Activated B cell treated with CpG ODN at 0.5 μM for 24 hours (primary cell): Measurements from ENCODE around the gene TBC1D23. TPM values are rescaled to one million over a fixed set of nuclear protein-coding genes. Genes with fewer than 3 reads are reported as not detected.

ENCODE experiments used
- ATAC-seq: fragments of 200-7000 bp; cut with Tn5 transposase; one replicate; pipeline ENCODE4 v1.10.0; 2021; ENCODE audit warnings: low read depth, mild to moderate bottlenecking, moderate library complexity
- CTCF ChIA-PET: fragments of 350-600 bp; sonication (Branson Sonifier 250); formaldehyde crosslinking; loops from one replicate; lab custom pipeline; 2021; ENCODE audit warnings: antibody characterized with exemption; lab: Charles Lee
- POLR2A ChIA-PET: fragments of 350-600 bp; sonication (Branson Sonifier 250); formaldehyde crosslinking; loops from one replicate; lab custom pipeline; 2021; ENCODE audit warnings: antibody characterized with exemption; lab: Charles Lee
- DNase-seq: peaks from one replicate; pipeline ENCODE4 v3.0.0; 2022
- H3K27ac Mint-ChIP-seq: one replicate; pipeline ENCODE4 v1.8.0; 2020; ENCODE audit warnings: mixed read lengths
- H3K27me3 Mint-ChIP-seq: one replicate; pipeline ENCODE4 v1.8.0; 2021; ENCODE audit warnings: mixed read lengths
- H3K36me3 Mint-ChIP-seq: one replicate; pipeline ENCODE4 v1.8.0; 2021; ENCODE audit warnings: low read depth, mixed read lengths
- H3K4me1 Mint-ChIP-seq: one replicate; pipeline ENCODE4 v1.8.0; 2021; ENCODE audit warnings: mixed read lengths
- H3K4me3 Mint-ChIP-seq: one replicate; pipeline ENCODE4 v1.8.0; 2020; ENCODE audit warnings: mild to moderate bottlenecking, mixed read lengths
- H3K9me3 Mint-ChIP-seq: one replicate; pipeline ENCODE4 v1.8.0; 2020; ENCODE audit warnings: mixed read lengths
- intact Hi-C: fragments of 100-400 bp; cut with micrococcal nuclease; formaldehyde crosslinking; loops from one replicate; pipeline ENCODE4 v1.15.1; 2024
- total RNA-seq: library from RNA; stranded (reverse); gene quantifications from 2 replicates; pipeline ENCODE4 v1.2.3, GENCODE V29; 2022
- TF ChIP-seq, protein P1 (sequence below): fragments of 200-600 bp; IDR thresholded peaks from one replicate; pipeline ENCODE4 v1.8.0; 2022; ENCODE audit warnings: antibody characterized with exemption, mild to moderate bottlenecking

TBC1D23 gene
- total RNA-seq, 1 donor from 2014 or later: 27.2 TPM

DNA sequence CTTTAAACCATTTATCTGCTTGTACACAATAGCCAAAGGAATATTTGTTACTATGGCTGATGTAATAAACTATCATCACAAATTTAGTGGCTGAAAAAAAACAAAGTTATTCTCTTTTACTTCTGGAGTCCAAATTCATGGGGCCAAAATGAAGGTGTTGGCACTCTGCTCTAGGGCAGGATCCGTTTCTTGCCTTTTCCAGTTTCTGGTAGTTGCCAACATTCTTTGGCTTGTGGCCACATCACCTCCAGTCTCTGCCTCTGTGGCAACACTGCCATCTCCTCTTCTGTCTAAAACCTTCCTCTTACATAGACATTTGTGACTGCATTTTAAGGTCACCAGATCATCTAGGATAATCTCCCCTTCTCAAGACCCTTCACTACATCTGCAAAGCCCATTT is 101.1 kb downstream of the TBC1D23 start:
- Mint-ChIP-seq H3K27ac (no peak overlapping the region), H3K27me3 (no peaks in the 10 kb centered on the region), H3K36me3 (peaks cover 84% of the 10 kb centered on the region), H3K9me3 (peaks cover 3% of the 10 kb centered on the region), H3K4me3 (no peak overlapping the region), H3K4me1 (no peaks in the 10 kb centered on the region)
- no peak for ATAC-seq
- intact Hi-C loops: loop anchor here (2.0 kb wide), 1 partner anchor 13 kb away; no protein-coding TSS in a partner anchor
- CTCF ChIA-PET: no interaction called here
- DNase-seq: no peak
- TF ChIP-seq, protein P1, sequence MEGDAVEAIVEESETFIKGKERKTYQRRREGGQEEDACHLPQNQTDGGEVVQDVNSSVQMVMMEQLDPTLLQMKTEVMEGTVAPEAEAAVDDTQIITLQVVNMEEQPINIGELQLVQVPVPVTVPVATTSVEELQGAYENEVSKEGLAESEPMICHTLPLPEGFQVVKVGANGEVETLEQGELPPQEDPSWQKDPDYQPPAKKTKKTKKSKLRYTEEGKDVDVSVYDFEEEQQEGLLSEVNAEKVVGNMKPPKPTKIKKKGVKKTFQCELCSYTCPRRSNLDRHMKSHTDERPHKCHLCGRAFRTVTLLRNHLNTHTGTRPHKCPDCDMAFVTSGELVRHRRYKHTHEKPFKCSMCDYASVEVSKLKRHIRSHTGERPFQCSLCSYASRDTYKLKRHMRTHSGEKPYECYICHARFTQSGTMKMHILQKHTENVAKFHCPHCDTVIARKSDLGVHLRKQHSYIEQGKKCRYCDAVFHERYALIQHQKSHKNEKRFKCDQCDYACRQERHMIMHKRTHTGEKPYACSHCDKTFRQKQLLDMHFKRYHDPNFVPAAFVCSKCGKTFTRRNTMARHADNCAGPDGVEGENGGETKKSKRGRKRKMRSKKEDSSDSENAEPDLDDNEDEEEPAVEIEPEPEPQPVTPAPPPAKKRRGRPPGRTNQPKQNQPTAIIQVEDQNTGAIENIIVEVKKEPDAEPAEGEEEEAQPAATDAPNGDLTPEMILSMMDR: no peak
- POLR2A ChIA-PET: interaction anchor here (0.6 kb wide), 1 partner anchor 31 kb away, joined by 3 read pairs; no protein-coding TSS in a partner anchor

DNA sequence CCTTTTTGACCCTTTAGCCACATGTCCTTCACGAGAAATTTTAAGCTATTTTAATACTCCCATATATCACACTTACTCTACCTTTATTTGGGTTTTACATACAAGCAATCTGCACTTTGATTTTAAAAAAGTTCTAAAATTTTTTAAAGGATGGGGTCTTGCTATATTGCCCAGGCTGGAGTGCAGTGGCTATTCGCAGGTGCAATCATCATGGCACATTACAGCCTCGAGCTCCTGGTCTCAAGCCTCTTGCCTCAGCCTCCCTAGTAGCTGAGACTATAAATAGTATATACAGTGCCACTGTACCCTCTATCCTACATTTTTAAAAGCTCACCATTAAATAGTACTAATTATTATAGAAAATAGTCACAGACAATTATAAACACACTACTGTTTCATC is 103.6 kb downstream of the TBC1D23 start:
- TF ChIP-seq, protein P1: no peak
- H3K4me3 Mint-ChIP-seq: no peak overlapping the region
- CTCF ChIA-PET: no interaction called here
- ATAC-seq (no peak), DNase-seq (no peak)
- H3K27ac Mint-ChIP-seq: no peak overlapping the region
- H3K36me3 Mint-ChIP-seq: peaks cover 88% of the 10 kb centered on the region
- intact Hi-C loops: no loop called here
- POLR2A ChIA-PET: no interaction called here
- H3K9me3 Mint-ChIP-seq: peaks cover 3% of the 10 kb centered on the region
- H3K4me1 Mint-ChIP-seq: no peaks in the 10 kb centered on the region
- no peaks in the 10 kb centered on the region for H3K27me3 Mint-ChIP-seq

DNA sequence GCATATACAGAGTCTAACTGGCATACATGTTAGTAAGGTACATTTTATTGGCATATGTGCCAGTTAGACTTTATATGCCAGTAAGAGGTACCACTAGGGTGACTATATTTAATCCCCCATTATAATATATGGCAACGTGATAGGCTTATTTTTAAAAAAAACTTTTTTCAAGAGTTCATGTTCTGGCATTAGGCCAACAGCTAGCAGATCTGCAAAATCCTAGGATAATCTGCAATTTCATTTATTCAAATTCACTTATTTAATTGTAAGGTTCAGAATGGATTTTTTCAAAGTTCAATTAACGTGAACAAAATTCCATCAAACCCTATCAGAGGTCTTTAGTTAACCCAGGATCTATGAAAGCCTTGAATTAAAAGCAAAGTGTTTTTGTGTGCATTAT is 105.6 kb downstream of the TBC1D23 start:
- ChIA-PET CTCF (no interaction called here), POLR2A (no interaction called here)
- Mint-ChIP-seq H3K4me3 (no peak overlapping the region), H3K27me3 (no peaks in the 10 kb centered on the region), H3K9me3 (peaks cover 3% of the 10 kb centered on the region), H3K36me3 (peaks cover 85% of the 10 kb centered on the region), H3K4me1 (no peaks in the 10 kb centered on the region), H3K27ac (no peak overlapping the region)
- ATAC-seq: no peak
- intact Hi-C loops: no loop called here
- DNase-seq: no peak
- TF ChIP-seq, protein P1: no peak

DNA sequence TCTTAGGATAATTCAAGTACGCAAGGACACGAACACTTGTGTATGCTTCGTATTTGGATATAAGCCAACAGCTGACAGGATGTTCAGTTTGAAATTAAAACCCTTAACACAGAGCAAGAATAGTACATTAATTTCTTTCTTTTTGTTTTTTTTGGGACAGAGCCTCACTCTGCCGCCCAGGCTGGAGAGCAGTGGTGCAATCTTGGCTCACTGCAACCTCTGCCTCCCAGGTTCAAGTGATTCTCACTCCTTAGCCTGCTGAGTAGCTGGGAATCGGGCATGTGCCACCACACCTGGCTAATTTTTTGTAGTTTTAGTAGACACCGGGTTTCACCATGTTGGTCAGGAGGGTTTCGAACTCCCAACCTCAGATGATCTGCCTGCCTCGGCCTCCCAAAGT is 107.6 kb downstream of the TBC1D23 start:
- ChIA-PET POLR2A (no interaction called here), CTCF (no interaction called here)
- Mint-ChIP-seq H3K4me1 (no peaks in the 10 kb centered on the region), H3K36me3 (peaks cover 84% of the 10 kb centered on the region), H3K27ac (no peak overlapping the region), H3K27me3 (no peaks in the 10 kb centered on the region), H3K4me3 (no peak overlapping the region), H3K9me3 (no peaks in the 10 kb centered on the region)
- intact Hi-C loops: no loop called here
- TF ChIP-seq, protein P1: no peak
- ATAC-seq (no peak), DNase-seq (no peak)

DNA sequence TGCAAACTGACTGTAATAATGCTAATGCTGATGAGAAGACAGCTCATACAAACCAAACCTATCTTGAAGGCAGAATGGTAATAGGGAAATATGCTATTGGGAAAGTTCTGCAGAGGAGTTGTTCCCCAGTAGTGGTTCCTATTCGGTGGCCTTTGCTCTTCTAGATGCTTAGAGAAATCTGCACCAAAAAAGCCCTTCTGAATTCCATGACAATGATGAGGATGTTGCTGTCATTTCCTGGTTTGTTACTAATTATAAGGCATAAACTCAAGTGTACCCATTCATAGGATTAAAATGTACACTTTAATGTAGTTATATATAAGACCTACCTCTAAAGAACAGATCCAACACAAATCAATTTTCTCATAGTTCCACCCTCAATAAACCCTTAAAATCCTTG is 110.0 kb downstream of the TBC1D23 start:
- no peaks in the 10 kb centered on the region for H3K9me3 Mint-ChIP-seq
- TF ChIP-seq, protein P1: no peak
- peaks cover 81% of the 10 kb centered on the region for H3K36me3 Mint-ChIP-seq

More for the DNA sequence above, 110.0 kb downstream of the TBC1D23 start:
- no peaks in the 10 kb centered on the region for H3K4me1 Mint-ChIP-seq
- H3K27ac Mint-ChIP-seq: no peak overlapping the region
- no peak for DNase-seq
- no peak for ATAC-seq
- intact Hi-C loops: no loop called here
- no peak overlapping the region for H3K4me3 Mint-ChIP-seq
- H3K27me3 Mint-ChIP-seq: no peaks in the 10 kb centered on the region
- POLR2A ChIA-PET: no interaction called here
- CTCF ChIA-PET: no interaction called here
